ENCODE results near the gene LIPE.

LIPE gene

DNA sequence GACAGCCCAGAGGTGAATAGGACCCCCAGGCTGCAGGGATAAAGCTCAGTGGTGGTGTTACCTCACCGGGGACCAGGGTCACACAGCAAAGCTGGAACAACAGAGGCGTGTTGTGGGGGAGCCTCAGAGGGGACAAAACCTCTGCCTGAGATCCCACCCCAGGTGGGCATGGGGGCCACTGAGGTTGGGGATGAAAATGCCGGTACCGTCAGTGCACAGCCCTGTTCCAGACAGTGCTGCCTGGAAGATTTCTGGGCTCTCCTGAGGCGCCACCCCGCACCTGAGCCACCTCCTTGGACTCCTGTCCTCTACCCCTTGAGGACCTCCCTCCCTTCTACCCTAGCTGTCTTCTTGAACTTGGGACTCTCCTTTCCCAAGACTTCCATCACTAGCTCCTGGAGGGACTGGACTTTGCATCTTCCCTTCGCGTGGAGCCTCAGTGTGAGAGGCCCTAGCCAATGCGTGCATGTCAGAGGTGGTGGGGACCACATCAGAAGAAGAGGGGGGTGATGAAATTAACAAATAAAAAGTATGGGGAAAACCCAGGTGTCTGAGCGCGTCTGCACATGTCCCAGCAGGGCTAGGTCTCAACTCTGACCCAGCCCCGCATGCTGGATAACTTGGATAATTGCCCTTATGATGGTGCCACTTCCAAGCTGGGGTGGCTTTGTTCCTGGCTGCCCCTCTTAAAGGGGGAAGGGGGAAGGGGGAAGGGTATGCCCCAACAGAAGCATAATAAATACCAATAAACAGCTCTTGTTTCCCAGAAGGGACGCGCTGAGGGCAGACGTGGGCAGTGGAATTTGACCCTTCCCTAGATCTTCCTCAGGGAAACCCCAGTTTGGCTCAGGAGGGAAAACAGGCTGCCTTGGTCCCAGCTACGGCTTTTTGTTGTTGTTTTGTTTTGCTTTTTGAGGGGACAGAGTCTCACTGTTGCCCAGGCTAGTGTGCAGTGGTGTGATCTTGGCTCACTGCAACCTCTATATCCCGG lies 48.7 kb downstream of the LIPE start:
- FAIRE-seq (no peak), DNase-seq (ENCODE audit: insufficient read length, low spot score) (no peak)
- no peak for TF ChIP-seq POU2F2 (IDR thresholded peaks at IDR 0.05; ENCODE audit: low read depth, low read length)
- TF ChIP-seq POLR2AphosphoS5 (IDR thresholded peaks at IDR 0.05; ENCODE audit: low read depth, low read length): no peak

- TF ChIP-seq SPI1 (IDR thresholded peaks at IDR 0.05; ENCODE audit: low read depth, low read length) (no peak), PAX5 (IDR thresholded peaks at IDR 0.05; ENCODE audit: insufficient read depth, low read length, severe bottlenecking) (no peak), POU2F2 (IDR thresholded peaks at IDR 0.05; ENCODE audit: low read depth, low read length) (no peak), TAF1 (IDR thresholded peaks at IDR 0.05; ENCODE audit: low read depth, low read length) (no peak), POLR2AphosphoS5 (IDR thresholded peaks at IDR 0.05; ENCODE audit: low read depth, low read length) (no peak), POLR2A (IDR thresholded peaks at IDR 0.05; ENCODE audit: low read depth, low read length) (no peak)
- no peak for DNase-seq (ENCODE audit: insufficient read length, low spot score)
- no peak for FAIRE-seq
Measured at GRCh38 chr19:42376177-42376555, 51.0 kb downstream of the LIPE start.

DNA sequence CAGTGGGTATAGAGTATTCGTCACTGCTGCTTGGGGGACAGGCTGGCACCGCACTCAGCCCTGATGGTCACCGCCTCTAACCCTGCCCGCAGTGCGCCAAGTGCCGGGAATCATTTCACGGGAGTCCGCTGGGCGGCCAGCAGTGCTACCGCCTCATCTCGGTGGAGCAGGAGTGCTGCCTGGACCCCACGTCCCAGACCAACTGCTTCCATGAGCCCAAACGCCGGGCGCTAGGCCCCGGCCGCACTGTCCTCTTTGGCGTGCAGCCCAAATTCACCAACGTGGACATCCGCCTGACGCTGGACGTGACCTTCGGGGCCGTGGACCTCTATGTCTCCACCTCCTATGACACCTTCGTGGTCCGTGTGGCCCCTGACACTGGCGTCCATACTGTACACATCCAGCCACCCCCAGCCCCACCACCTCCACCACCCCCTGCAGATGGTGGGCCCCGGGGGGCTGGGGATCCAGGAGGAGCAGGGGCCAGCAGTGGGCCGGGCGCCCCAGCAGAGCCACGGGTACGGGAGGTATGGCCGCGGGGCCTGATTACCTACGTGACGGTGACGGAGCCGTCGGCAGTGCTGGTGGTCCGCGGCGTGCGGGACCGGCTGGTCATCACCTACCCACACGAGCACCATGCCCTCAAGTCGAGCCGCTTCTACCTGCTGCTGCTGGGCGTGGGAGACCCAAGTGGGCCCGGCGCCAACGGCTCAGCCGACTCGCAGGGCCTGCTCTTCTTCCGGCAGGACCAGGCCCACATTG lies 51.6 kb downstream of the LIPE start:
- TF ChIP-seq POU2F2 (IDR thresholded peaks at IDR 0.05; ENCODE audit: low read depth, low read length) (no peak), TAF1 (IDR thresholded peaks at IDR 0.05; ENCODE audit: low read depth, low read length) (no peak), PAX5 (IDR thresholded peaks at IDR 0.05; ENCODE audit: insufficient read depth, low read length, severe bottlenecking) (no peak), SPI1 (IDR thresholded peaks at IDR 0.05; ENCODE audit: low read depth, low read length) (no peak), POLR2AphosphoS5 (IDR thresholded peaks at IDR 0.05; ENCODE audit: low read depth, low read length) (no peak), POLR2A (IDR thresholded peaks at IDR 0.05; ENCODE audit: low read depth, low read length) (no peak)
- DNase-seq (ENCODE audit: insufficient read length, low spot score) (no peak), FAIRE-seq (no peak)

- FAIRE-seq (no peak), DNase-seq (ENCODE audit: insufficient read length, low spot score) (no peak)
- TF ChIP-seq POLR2A (IDR thresholded peaks at IDR 0.05; ENCODE audit: low read depth, low read length): no peak
- TF ChIP-seq SPI1 (IDR thresholded peaks at IDR 0.05; ENCODE audit: low read depth, low read length): no peak
- no peak for TF ChIP-seq POLR2AphosphoS5 (IDR thresholded peaks at IDR 0.05; ENCODE audit: low read depth, low read length)
- TF ChIP-seq PAX5 (IDR thresholded peaks at IDR 0.05; ENCODE audit: insufficient read depth, low read length, severe bottlenecking): no peak
- TF ChIP-seq TAF1 (IDR thresholded peaks at IDR 0.05; ENCODE audit: low read depth, low read length): no peak
- no peak for TF ChIP-seq POU2F2 (IDR thresholded peaks at IDR 0.05; ENCODE audit: low read depth, low read length)
Measured at GRCh38 chr19:42374826-42375376, 52.3 kb downstream of the LIPE start.

DNA sequence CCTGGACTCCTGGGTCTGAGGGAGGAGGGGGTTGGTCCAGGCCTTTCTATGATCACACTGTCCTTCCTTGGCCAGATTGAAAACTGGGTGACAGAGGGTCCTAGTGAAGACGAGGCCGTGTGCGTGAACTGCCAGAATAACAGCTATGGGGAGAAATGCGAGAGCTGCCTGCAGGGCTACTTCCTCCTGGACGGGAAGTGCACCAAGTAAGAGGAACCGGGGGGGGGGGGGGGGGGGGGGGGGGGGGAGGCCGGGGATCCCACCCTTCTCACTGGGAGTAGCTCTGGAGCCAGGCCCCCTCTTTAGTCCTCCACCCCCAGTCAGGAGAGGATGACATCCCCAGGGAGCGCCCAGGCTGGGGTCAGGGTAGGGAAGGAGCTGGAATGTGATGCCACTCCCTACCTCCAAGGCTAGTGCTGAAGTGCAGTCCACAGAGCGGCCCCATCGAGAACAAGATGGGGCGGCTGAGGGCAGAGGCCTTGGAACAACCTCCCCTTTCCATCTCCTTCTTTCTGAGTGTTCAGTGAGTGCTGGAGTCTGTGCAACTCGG lies 56.5 kb downstream of the LIPE start:
- DNase-seq (ENCODE audit: insufficient read length, low spot score) (no peak), FAIRE-seq (peak; percentile 58)
- TF ChIP-seq POU2F2 (IDR thresholded peaks at IDR 0.05; ENCODE audit: low read depth, low read length): no peak
- TF ChIP-seq TAF1 (IDR thresholded peaks at IDR 0.05; ENCODE audit: low read depth, low read length): no peak
- no peak for TF ChIP-seq POLR2A (IDR thresholded peaks at IDR 0.05; ENCODE audit: low read depth, low read length)
- TF ChIP-seq POLR2AphosphoS5 (IDR thresholded peaks at IDR 0.05; ENCODE audit: low read depth, low read length): no peak
- TF ChIP-seq PAX5 (IDR thresholded peaks at IDR 0.05; ENCODE audit: insufficient read depth, low read length, severe bottlenecking): no peak
- no peak for TF ChIP-seq SPI1 (IDR thresholded peaks at IDR 0.05; ENCODE audit: low read depth, low read length)

DNA sequence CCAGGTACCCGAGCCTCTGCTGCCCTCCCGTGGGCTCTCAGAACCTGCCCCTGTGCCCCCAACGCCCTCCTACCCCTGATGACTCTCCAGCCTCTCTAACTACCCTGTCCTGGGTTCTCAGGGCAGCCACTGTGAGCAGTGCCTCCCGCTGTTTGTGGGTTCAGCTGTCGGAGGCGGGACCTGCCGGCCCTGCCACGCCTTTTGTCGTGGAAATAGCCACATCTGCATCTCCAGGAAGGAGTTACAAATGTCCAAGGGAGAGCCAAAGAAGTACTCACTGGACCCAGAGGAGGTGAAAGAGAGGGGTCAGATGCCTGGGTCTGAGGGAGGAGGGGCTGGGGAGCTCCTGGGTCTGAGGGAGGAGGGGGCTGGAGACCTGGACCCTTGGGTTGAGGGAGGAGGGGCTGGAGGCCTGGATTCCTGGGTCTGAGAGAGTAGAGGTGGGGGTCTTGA lies 57.1 kb downstream of the LIPE start:
- no peak for DNase-seq (ENCODE audit: insufficient read length, low spot score)
- FAIRE-seq: no peak
- TF ChIP-seq POU2F2 (IDR thresholded peaks at IDR 0.05; ENCODE audit: low read depth, low read length) (no peak), POLR2AphosphoS5 (IDR thresholded peaks at IDR 0.05; ENCODE audit: low read depth, low read length) (no peak), POLR2A (IDR thresholded peaks at IDR 0.05; ENCODE audit: low read depth, low read length) (no peak), TAF1 (IDR thresholded peaks at IDR 0.05; ENCODE audit: low read depth, low read length) (no peak)

GRCh38 chr19:42369433-42370067 lies 57.6 kb downstream of the LIPE start:
- TF ChIP-seq POLR2A (IDR thresholded peaks at IDR 0.05; ENCODE audit: low read depth, low read length) (no peak), SPI1 (IDR thresholded peaks at IDR 0.05; ENCODE audit: low read depth, low read length) (no peak), POU2F2 (IDR thresholded peaks at IDR 0.05; ENCODE audit: low read depth, low read length) (no peak), PAX5 (IDR thresholded peaks at IDR 0.05; ENCODE audit: insufficient read depth, low read length, severe bottlenecking) (no peak), POLR2AphosphoS5 (IDR thresholded peaks at IDR 0.05; ENCODE audit: low read depth, low read length) (no peak), TAF1 (IDR thresholded peaks at IDR 0.05; ENCODE audit: low read depth, low read length) (no peak)
- FAIRE-seq: no peak
- no peak for DNase-seq (ENCODE audit: insufficient read length, low spot score)

DNA sequence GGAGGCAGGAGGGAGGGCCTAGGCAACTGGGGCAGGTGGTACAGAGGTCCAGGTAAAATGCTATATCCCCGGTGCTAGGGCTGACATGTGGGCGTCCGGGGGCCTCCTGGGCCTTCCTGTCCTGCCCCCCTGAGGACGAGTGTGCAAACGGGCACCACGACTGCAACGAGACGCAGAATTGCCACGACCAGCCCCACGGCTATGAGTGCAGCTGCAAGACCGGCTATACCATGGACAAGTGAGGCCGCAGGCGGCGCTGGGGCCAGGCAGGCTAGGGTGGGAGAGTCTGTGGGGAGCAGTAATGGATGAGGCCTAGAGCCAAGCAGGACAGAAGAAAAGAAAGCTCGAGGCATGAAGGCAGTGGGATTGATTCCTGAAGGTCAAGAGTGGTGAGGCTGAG lies 58.4 kb downstream of the LIPE start:
- TF ChIP-seq SPI1 (IDR thresholded peaks at IDR 0.05; ENCODE audit: low read depth, low read length) (no peak), PAX5 (IDR thresholded peaks at IDR 0.05; ENCODE audit: insufficient read depth, low read length, severe bottlenecking) (no peak), POLR2A (IDR thresholded peaks at IDR 0.05; ENCODE audit: low read depth, low read length) (no peak), POLR2AphosphoS5 (IDR thresholded peaks at IDR 0.05; ENCODE audit: low read depth, low read length) (no peak)
- no peak for DNase-seq (ENCODE audit: insufficient read length, low spot score)
- FAIRE-seq: no peak

- TF ChIP-seq POU2F2 (IDR thresholded peaks at IDR 0.05; ENCODE audit: low read depth, low read length): no peak
- TF ChIP-seq POLR2AphosphoS5 (IDR thresholded peaks at IDR 0.05; ENCODE audit: low read depth, low read length): no peak
- TF ChIP-seq POLR2A (IDR thresholded peaks at IDR 0.05; ENCODE audit: low read depth, low read length): no peak
- TF ChIP-seq PAX5 (IDR thresholded peaks at IDR 0.05; ENCODE audit: insufficient read depth, low read length, severe bottlenecking): no peak
- no peak for TF ChIP-seq TAF1 (IDR thresholded peaks at IDR 0.05; ENCODE audit: low read depth, low read length)
- TF ChIP-seq SPI1 (IDR thresholded peaks at IDR 0.05; ENCODE audit: low read depth, low read length): no peak
- FAIRE-seq (no peak), DNase-seq (ENCODE audit: insufficient read length, low spot score) (no peak)
Measured at GRCh38 chr19:42368360-42368759, 58.8 kb downstream of the LIPE start.

Data from GM12891 (cell line).